NCI-H1092 (cell line): ENCODE measurements around the gene HNRNPDL.
"Not testable (repeated sequence)": the region's sequence is repeated elsewhere in the genome, so short reads cannot be mapped to it uniquely, and the experiment has no call there.

Source experiments
- DNase-seq: peaks from one replicate; lab custom pipeline; 2025; lab: John Stamatoyannopoulos, UW

Gene HNRNPDL

GRCh38 chr4:82432596-82432995 lies 2.3 kb upstream of the HNRNPDL start:
- no peak for DNase-seq

- no peak for DNase-seq
Observed at GRCh38 chr4:82431831-82432230, 1.6 kb upstream of the HNRNPDL start.

GRCh38 chr4:82430964-82431745 lies 893 bp upstream of the HNRNPDL start:
- DNase-seq, result peak; percentile 54

- peak; percentile 63 for DNase-seq
Observed at GRCh38 chr4:82429728-82430192, 502 bp downstream of the HNRNPDL start.

DNA sequence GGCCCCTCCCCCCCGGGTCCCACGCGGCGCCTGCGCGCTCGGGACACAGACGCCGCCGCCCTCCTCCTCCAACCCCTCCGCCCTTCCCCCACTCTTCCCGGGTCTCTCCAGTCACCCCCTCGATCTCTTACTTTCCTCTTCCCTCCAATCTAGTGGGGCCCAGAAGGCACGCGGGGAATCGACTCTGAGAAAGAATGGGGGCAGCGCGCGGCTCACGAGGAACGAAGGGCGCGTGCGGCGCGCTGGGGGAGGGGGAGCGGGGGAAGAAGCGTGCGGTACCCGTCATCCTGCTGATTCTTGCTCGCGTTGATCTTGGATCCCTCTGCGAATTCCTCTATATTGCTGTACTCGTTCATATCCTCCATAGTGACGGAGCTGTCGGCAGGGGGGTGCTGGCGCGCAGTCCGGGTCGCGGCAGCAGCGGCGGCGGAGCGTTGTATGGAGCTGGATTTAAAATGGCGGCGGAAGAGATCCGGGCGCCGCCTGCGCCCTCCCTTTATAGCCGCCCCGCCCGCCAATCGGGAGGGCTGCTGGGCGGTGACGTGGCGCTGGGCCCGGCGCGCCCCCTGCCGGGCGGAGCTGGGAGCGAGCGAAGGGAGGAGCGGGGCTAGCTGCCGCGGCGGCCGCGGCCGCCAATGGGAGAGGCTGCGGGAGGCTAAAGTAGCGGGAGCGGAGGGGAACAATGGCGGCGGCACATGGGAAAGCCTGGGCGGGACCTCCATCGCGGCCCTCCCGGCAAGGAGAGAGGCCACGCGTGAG lies 1.1 kb downstream of the HNRNPDL start:
- peak; percentile 89 for DNase-seq

DNA sequence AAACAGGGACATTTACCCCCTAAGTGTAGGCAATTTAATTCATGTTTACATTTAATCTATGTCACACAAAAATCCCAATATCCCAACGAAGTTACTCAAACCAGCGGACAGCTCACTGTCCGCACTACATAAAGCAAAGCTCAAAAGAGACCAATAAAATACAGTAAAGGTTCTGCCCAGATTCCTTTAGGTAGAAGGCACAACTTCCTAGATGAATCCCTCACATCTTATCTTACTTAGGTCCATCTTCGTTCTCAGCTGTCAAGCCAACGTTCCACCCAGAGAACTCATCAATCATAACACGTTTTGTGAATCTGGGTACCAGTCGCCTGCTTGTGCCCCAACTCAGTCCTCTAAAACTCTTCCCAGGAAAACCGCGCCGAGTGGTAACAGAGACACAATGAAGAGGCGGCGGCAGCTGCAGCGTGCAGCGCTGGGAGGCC lies 1.7 kb downstream of the HNRNPDL start:
- DNase-seq, result no peak

DNA sequence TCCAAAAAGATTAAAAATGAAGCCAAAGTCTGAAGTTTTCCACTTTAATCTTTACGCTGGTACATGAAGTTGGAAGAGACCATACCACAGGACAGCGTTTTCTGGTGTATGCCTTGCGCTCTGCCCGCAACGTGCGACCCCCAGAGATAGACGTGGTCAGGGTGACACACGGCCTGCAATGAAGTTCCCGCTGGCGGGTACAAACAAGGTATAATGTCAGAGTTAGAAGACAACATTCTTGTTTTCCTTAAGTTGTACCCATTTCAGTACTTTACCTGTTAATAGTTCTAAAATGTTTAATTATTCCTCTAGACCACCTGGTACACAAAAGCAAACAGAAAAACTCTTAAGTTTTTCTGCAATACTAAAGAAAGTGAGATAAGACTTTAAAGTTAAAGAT lies 4.8 kb downstream of the HNRNPDL start:
- DNase-seq, result no peak

GRCh38 chr4:82423245-82424054 lies 6.8 kb downstream of the HNRNPDL start:
- no peak for DNase-seq

- no peak for DNase-seq
Observed at GRCh38 chr4:82422616-82423015, 7.6 kb downstream of the HNRNPDL start.

- DNase-seq, result no peak
Observed at GRCh38 chr4:82421796-82422560, 8.3 kb downstream of the HNRNPDL start.

GRCh38 chr4:82419451-82419850 lies 10.8 kb downstream of the HNRNPDL start:
- DNase-seq, result no peak

DNA sequence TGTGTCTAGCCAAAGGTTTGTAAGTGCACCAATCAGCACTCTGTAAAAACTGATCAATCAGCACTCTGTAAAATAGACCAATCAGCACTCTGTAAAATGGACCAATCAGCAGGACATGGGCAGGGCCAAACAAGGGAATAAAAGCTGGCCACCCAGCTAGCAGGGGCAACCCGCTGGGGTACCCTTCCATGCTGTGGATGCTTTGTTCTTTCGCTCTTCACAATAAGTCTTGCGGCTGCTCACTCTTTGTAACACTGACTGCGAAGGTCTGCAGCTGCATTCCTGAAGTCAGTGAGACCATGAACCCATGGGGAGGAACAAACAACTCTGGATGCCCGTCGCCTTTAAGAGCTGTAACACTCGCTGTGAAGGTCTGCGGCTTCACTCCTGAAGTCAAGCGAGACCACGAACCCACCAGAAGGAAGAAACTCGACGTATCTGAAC lies 14.3 kb downstream of the HNRNPDL start:
- no peak for DNase-seq

GRCh38 chr4:82415061-82415460 lies 15.2 kb downstream of the HNRNPDL start:
- not testable (repeated sequence) for DNase-seq

GRCh38 chr4:82403725-82404124 lies 26.5 kb downstream of the HNRNPDL start:
- DNase-seq, result no peak

GRCh38 chr4:82402196-82402775 lies 28.0 kb downstream of the HNRNPDL start:
- no peak for DNase-seq

DNA sequence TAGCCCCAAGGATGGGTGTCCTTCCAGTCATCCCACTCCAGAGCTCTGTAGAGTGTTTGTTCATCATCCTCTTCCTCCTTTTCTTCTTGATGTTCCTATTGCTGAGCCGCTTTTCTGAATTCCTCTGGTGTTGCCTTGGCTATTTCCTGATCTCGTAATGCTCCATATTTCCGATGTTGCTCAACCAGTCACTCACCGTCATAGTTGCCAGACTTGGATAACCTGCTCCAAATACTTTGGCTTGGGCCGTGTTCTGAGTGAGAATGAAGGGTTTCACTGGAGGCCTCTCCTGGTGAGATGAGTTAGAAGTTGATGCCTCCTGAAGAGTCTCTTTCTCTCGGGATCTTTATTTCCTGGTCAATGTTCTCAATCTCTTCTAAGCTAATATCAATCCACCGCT lies 28.7 kb downstream of the HNRNPDL start:
- no peak for DNase-seq

GRCh38 chr4:82398263-82398662 lies 32.0 kb downstream of the HNRNPDL start:
- no peak for DNase-seq

- DNase-seq, result no peak
Observed at GRCh38 chr4:82397527-82397926, 32.7 kb downstream of the HNRNPDL start.

- DNase-seq, result no peak
Observed at GRCh38 chr4:82394896-82395295, 35.4 kb downstream of the HNRNPDL start.

DNA sequence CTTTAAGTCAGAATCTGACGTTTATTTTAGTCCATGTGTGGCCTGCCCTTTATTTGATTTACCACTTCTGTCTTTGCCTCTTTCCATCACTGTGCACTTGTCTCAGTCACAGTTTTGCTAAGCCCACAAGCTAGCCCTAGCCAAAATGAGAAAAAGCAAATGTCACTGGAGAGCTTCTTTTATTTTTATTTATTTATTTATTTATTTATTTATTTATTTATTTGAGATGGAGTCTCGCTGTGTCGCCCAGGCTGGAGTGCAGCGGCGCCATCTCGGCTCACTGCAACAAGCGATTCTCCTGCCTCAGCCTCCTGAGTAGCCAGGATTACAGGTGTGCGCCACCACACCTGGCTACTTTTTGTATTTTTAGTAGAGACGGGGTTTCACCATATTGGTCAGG lies 40.2 kb downstream of the HNRNPDL start:
- DNase-seq, result not testable (repeated sequence)

GRCh38 chr4:82388405-82388804 lies 41.9 kb downstream of the HNRNPDL start:
- DNase-seq, result no peak
